H1 (cell line): Measurements from ENCODE around the gene OS9. TPM values are rescaled to one million over a fixed set of nuclear protein-coding genes. Genes with fewer than 3 reads are reported as not detected.

Experiments
- CTCF ChIA-PET: fragments of 300-600 bp; sonication (Branson Sonifier 250); formaldehyde crosslinking; loops from one replicate; lab custom pipeline; 2021; ENCODE audit not compliant: partially characterized antibody; lab: Charles Lee
- POLR2A ChIA-PET: fragments of 300-600 bp; sonication (Branson Sonifier 250); formaldehyde crosslinking; loops from one replicate; lab custom pipeline; 2021; ENCODE audit warnings: inconsistent platforms; ENCODE audit not compliant: partially characterized antibody; lab: Charles Lee
- DNase-seq, 2 experiments: peaks; one replicate each; pipeline versions ENCODE4 v3.0.0 to v3.0.0-alpha.2; 2010 to 2022; ENCODE audit warnings: low spot score in 2 of 2, low read depth in 1 of 2, mixed read lengths in 1 of 2
- FAIRE-seq: peaks from 2 replicates; lab custom pipeline; 2011; peaks lifted over from hg19 to GRCh38; lab: Jason Lieb, UNC
- H2AFZ ChIP-seq: 2 replicates; pipeline ENCODE4 v1.8.1; 2012; ENCODE audit warnings: low read length, inconsistent platforms
- H2AK5ac ChIP-seq: 2 replicates; pipeline ENCODE4 v1.6.1; 2013; ENCODE audit warnings: low read depth, low read length
- H2BK120ac ChIP-seq: replicated peaks from 2 replicates; pipeline ENCODE3; 2013; ENCODE audit warnings: low read depth, low read length, inconsistent platforms
- H2BK12ac ChIP-seq: 2 replicates; pipeline ENCODE4 v1.6.1; 2013; ENCODE audit warnings: low read depth, low read length
- H2BK15ac ChIP-seq: 2 replicates; pipeline ENCODE4 v1.6.1; 2013; ENCODE audit warnings: low read length
- H2BK20ac ChIP-seq: 2 replicates; pipeline ENCODE4 v1.6.1; 2013; ENCODE audit warnings: low read length
- H2BK5ac ChIP-seq: 2 replicates; pipeline ENCODE4 v1.6.1; 2013; ENCODE audit warnings: low read depth, low read length
- H3K14ac ChIP-seq: 2 replicates; pipeline ENCODE4 v1.6.1; 2013; ENCODE audit warnings: inconsistent platforms; ENCODE audit not compliant: insufficient read length
- H3K18ac ChIP-seq: 2 replicates; pipeline ENCODE4 v1.6.1; 2013; ENCODE audit warnings: low read length; ENCODE audit errors: extremely low read depth
- H3K23ac ChIP-seq: 2 replicates; pipeline ENCODE4 v1.6.1; 2013; ENCODE audit warnings: inconsistent platforms; ENCODE audit not compliant: insufficient read length
- H3K23me2 ChIP-seq: 2 replicates; pipeline ENCODE4 v1.6.1; 2013; ENCODE audit warnings: low read depth, low read length
- H3K27ac ChIP-seq: 2 replicates; pipeline ENCODE4 v1.6.1; 2011; ENCODE audit warnings: low read depth, low read length, inconsistent platforms
- H3K27me3 ChIP-seq, 4 experiments: replicated peaks in 1 of 4; 1 replicate in 1 of 4; 2 replicates in 3 of 4; pipeline versions ENCODE4 v1.6.1 to v1.8.1; 2011 to 2013; ENCODE audit warnings: low read length in 3 of 4, mild to moderate bottlenecking in 3 of 4, inconsistent platforms in 2 of 4, mixed read lengths in 2 of 4, moderate library complexity in 1 of 4; ENCODE audit not compliant: control insufficient read depth in 3 of 4, insufficient read depth in 3 of 4; ENCODE audit errors: extremely low read depth in 1 of 4
- H3K36me3 ChIP-seq, 4 experiments: 2 replicates each; pipeline versions ENCODE4 v1.6.1 to v1.8.1; 2011 to 2013; ENCODE audit warnings: mild to moderate bottlenecking in 4 of 4, low read length in 3 of 4, moderate library complexity in 2 of 4, control low read depth in 1 of 4, inconsistent platforms in 1 of 4; ENCODE audit not compliant: insufficient read depth in 4 of 4, control insufficient read depth in 2 of 4
- H3K4ac ChIP-seq: replicated peaks from 2 replicates; pipeline ENCODE3; 2013; ENCODE audit warnings: low read length, low read depth, mixed read lengths, inconsistent platforms; ENCODE audit not compliant: insufficient read length
- H3K4me1 ChIP-seq, 4 experiments: replicated peaks in 1 of 4; 1 replicate in 1 of 4; 2 replicates in 3 of 4; pipeline versions ENCODE4 v1.6.1 to v1.8.1; 2011 to 2013; ENCODE audit warnings: low read length in 3 of 4, inconsistent platforms in 2 of 4, mixed read lengths in 1 of 4; ENCODE audit not compliant: insufficient read depth in 4 of 4, control insufficient read depth in 3 of 4
- H3K4me2 ChIP-seq, 2 experiments: 2 replicates each; pipeline versions ENCODE4 v1.6.1 to v1.8.1; 2011 to 2013; ENCODE audit warnings: low read depth in 2 of 2, low read length in 2 of 2, control low read depth in 1 of 2, inconsistent platforms in 1 of 2, mild to moderate bottlenecking in 1 of 2; ENCODE audit not compliant: insufficient read depth in 1 of 2
- H3K4me3 ChIP-seq, 4 experiments: fragments of 200-600, 300-600 bp in 1 of 4; sonication (generic), shearing (Covaris generic), sonication (Bioruptor Twin) in 1 of 4; 2 replicates each; pipeline versions ENCODE4 v1.5.1 to v1.8.1; 2011 to 2016; ENCODE audit warnings: low read length in 4 of 4, low read depth in 3 of 4, control low read depth in 2 of 4, inconsistent platforms in 2 of 4, mild to moderate bottlenecking in 2 of 4, mixed read lengths in 1 of 4, moderate library complexity in 1 of 4; ENCODE audit not compliant: insufficient read depth in 2 of 4; ENCODE audit errors: extremely low read depth in 1 of 4
- H3K56ac ChIP-seq: replicated peaks from 2 replicates; pipeline ENCODE3; 2013; ENCODE audit warnings: low read depth, mild to moderate bottlenecking, mixed read lengths, low read length, inconsistent platforms; ENCODE audit not compliant: insufficient read length
- H3K79me1 ChIP-seq: 2 replicates; pipeline ENCODE4 v1.6.1; 2013; ENCODE audit warnings: low read depth, low read length, control low read depth
- H3K79me2 ChIP-seq, 2 experiments: 2 replicates each; pipeline versions ENCODE4 v1.6.1 to v1.8.1; 2012 to 2013; ENCODE audit warnings: low read length in 2 of 2, mild to moderate bottlenecking in 2 of 2, inconsistent platforms in 1 of 2; ENCODE audit not compliant: insufficient read depth in 2 of 2, control insufficient read depth in 1 of 2
- H3K9ac ChIP-seq, 4 experiments: replicated peaks in 1 of 4; 1 replicate in 1 of 4; 2 replicates in 3 of 4; pipeline versions ENCODE4 v1.6.1 to v1.8.1; 2011 to 2013; ENCODE audit warnings: low read depth in 3 of 4, low read length in 3 of 4, control low read depth in 2 of 4, mild to moderate bottlenecking in 2 of 4, moderate library complexity in 2 of 4, inconsistent platforms in 1 of 4; ENCODE audit errors: extremely low read depth in 1 of 4
- H3K9me3 ChIP-seq, 2 experiments: 2 replicates each; pipeline versions ENCODE4 v1.6.1 to v1.8.1; 2012 to 2013; ENCODE audit warnings: mild to moderate bottlenecking in 2 of 2, moderate library complexity in 2 of 2, control low read depth in 1 of 2, inconsistent platforms in 1 of 2, low read depth in 1 of 2, low read length in 1 of 2, mixed read lengths in 1 of 2; ENCODE audit not compliant: insufficient read depth in 2 of 2
- H4K20me1 ChIP-seq, 2 experiments: replicated peaks in 1 of 2; 2 replicates each; pipeline versions ENCODE3 to v1.8.1; 2011 to 2013; ENCODE audit warnings: inconsistent platforms in 2 of 2, low read length in 2 of 2, mild to moderate bottlenecking in 1 of 2; ENCODE audit not compliant: insufficient read depth in 2 of 2, control insufficient read depth in 1 of 2
- H4K5ac ChIP-seq: 2 replicates; pipeline ENCODE4 v1.6.1; 2013; ENCODE audit warnings: low read length, low read depth, mixed read lengths, inconsistent platforms; ENCODE audit not compliant: insufficient read length
- H4K8ac ChIP-seq: 2 replicates; pipeline ENCODE4 v1.8.0; 2013; ENCODE audit warnings: mild to moderate bottlenecking, moderate library complexity, low read length, inconsistent platforms; ENCODE audit not compliant: insufficient read depth; ENCODE audit errors: extremely low read depth
- H4K91ac ChIP-seq: replicated peaks from 2 replicates; pipeline ENCODE3; 2013; ENCODE audit warnings: low read length, mixed read lengths, inconsistent platforms; ENCODE audit not compliant: insufficient read length
- CBX8 ChIP-seq: fragments of 300-800, 300-1000 bp; sonication (generic); IDR thresholded peaks from 2 replicates; pipeline ENCODE4 v1.7.1; 2016; ENCODE audit warnings: low read depth, low read length, borderline replicate concordance
- HDAC2 ChIP-seq, 2 experiments: fragments of 300-600 bp in 1 of 2; sonication (generic) in 1 of 2; IDR thresholded peaks; 2 replicates each; pipeline ENCODE4 v1.6.1; 2011 to 2012; ENCODE audit warnings: low read depth in 2 of 2, low read length in 2 of 2, mild to moderate bottlenecking in 2 of 2, moderate library complexity in 2 of 2, borderline replicate concordance in 1 of 2, inconsistent platforms in 1 of 2
- USF2 ChIP-seq: IDR thresholded peaks from 2 replicates; pipeline ENCODE4 v1.6.1; 2011; ENCODE audit warnings: low read length, improper control_type of control experiment
- WGBS, 2 experiments: shearing (Covaris generic) in 1 of 2; methylation state at CpG; one replicate each; pipeline versions ENCODE4 v1.1.6 to v1.1.7; 2013 to 2015; ENCODE audit warnings: low lambda C conversion rate in 2 of 2, mixed read lengths in 2 of 2, inconsistent platforms in 1 of 2, low coverage in 1 of 2, missing lambda C conversion rate in 1 of 2; ENCODE audit not compliant: insufficient replicate concordance in 2 of 2, insufficient coverage in 1 of 2, insufficient read length in 1 of 2; ENCODE audit errors: extremely low coverage in 1 of 2, missing lambda C conversion rate in 1 of 2; 5-methylcytosine and 5-hydroxymethylcytosine counted together
- polyA plus RNA-seq, 7 experiments: library from polyadenylated mRNA; depleted of rRNA in 3 of 7; stranded (reverse) in 5 of 7; unstranded in 2 of 7; fragments of >200 nt in 5 of 7; fragments of 200-250 nt in 2 of 7; gene quantifications; 1 replicate in 5 of 7; 2 replicates in 1 of 7; 4 replicates in 1 of 7; pipeline versions ENCODE4 v1.2.1 to v1.2.3, GENCODE V29; 2011 to 2013; ENCODE audit warnings: missing spikeins in 2 of 7, mixed read lengths in 2 of 7
- total RNA-seq: library from RNA; stranded (reverse); fragmentation: NEBNext Ultra II Directional; extraction: Animal tissue kit (Norgen Biotek cat#: 25700); gene quantifications from 2 replicates; pipeline ENCODE4 v1.2.1, GENCODE V29; 2021

Gene OS9
- total and polyA plus RNA-seq, 2 of the 8 experiments (the other 6 are each of a cell fraction or from before 2014, with no cell fraction given) = 71.0 to 108 TPM

DNA sequence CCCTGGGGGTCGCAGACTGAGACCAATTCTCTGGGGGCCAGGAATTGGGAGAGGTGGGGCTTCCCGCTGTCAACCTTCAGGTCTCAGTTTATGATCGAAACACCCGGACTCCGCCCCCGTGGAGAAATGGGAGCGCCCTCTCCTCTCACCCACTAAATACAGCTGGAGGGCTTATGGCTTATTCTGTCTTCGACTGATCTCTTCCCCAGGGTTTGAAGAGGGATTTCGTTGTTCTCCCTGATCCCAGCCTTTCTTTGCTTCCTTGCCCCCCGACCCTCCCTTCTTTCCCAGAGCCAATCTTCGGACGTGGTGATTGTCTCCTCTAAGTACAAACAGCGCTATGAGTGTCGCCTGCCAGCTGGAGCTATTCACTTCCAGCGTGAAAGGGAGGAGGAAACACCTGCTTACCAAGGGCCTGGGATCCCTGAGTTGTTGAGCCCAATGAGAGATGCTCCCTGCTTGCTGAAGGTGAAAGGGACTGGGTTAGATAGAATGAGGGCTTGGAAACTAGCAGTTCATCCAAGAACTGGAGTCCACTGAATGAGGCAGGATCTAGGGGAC, 607 bp downstream of the OS9 start:
- CTCF ChIA-PET = interaction anchor here (0.8 to 3.5 kb wide), 18 partner anchors 13 to 113 kb away, joined by 3 to 19 read pairs (median 5); partner anchors contain the start of genes EEF1AKMT3 and METTL1
- H3K4ac ChIP-seq = no peak overlapping the region

More for the DNA sequence above, 607 bp downstream of the OS9 start:
- peak overlapping the region; percentile 66 to 78 for H3K4me2 ChIP-seq
- POLR2A ChIA-PET = interaction anchor here (0.7 to 2.1 kb wide), 8 partner anchors 8 to 174 kb away, joined by 3 to 11 read pairs (median 4); partner anchors contain the start of genes AGAP2, DDIT3 and TSPAN31
- H2AK5ac ChIP-seq = no peak overlapping the region
- no peak overlapping the region for H4K5ac ChIP-seq
- FAIRE-seq (no peak), DNase-seq (no peak)
- H3K9ac ChIP-seq = peak overlapping the region; percentile 71 to 89 (median 72); a peak in 6 of 7 replicates
- no peak overlapping the region for H3K56ac ChIP-seq
- H3K27ac ChIP-seq = peak overlapping the region; percentile 64; the same call in 1 of the 2 replicates
- H4K91ac ChIP-seq = no peak overlapping the region
- peak overlapping the region; percentile 79; the same call in 1 of the 2 replicates for H2BK5ac ChIP-seq
- no peak overlapping the region for H3K14ac ChIP-seq
- H3K4me3 ChIP-seq = peak overlapping the region; percentile 66 to 99 (median 91)
- no peaks in the 10 kb centered on the region for H4K20me1 ChIP-seq
- TF ChIP-seq HDAC2 (IDR thresholded peaks at IDR 0.05; ENCODE audit: borderline replicate concordance in 1 of 2, low read depth in 2 of 2, low read length in 2 of 2) (no peak), USF2 (no peak), CBX8 (no peak)
- H3K23ac ChIP-seq = no peak overlapping the region
- peaks cover 0 to 4% (median 2%) of the 10 kb centered on the region in 4 experiments; a peak in 4 of 8 replicates for H3K36me3 ChIP-seq
- no peak overlapping the region for H2BK12ac ChIP-seq
- no peak overlapping the region for H2BK120ac ChIP-seq
- H3K79me1 ChIP-seq = no peaks in the 10 kb centered on the region
- H3K9me3 ChIP-seq = no peaks in the 10 kb centered on the region
- peaks cover 0 to 5% (median 1%) of the 10 kb centered on the region in 4 experiments; a peak in 1 of 7 replicates for H3K4me1 ChIP-seq
- H3K79me2 ChIP-seq = no peaks in the 10 kb centered on the region
- H3K27me3 ChIP-seq = no peaks in the 10 kb centered on the region
- 12% methylated on average over 15 of the region's 15 CpGs; no CpG with 5 or more reads in 1 of the 2 experiments for WGBS, 2 experiments
- H4K8ac ChIP-seq = peak overlapping the region; percentile 97; the same call in 1 of the 2 replicates
- peak overlapping the region; percentile 98 for H2AFZ ChIP-seq
- peaks cover 4% of the 10 kb centered on the region; the same call in 1 of the 2 replicates for H3K23me2 ChIP-seq
- no peak overlapping the region for H3K18ac ChIP-seq
- no peak overlapping the region for H2BK15ac ChIP-seq
- no peak overlapping the region for H2BK20ac ChIP-seq
